ENCODE results near the gene DENND4B. TPM values are rescaled to one million over a fixed set of nuclear protein-coding genes. Genes with fewer than 3 reads are reported as not detected.

The DENND4B gene
- total RNA-seq, 1 donor from 2014 or later = 44.6 TPM

- H3K36me3 ChIP-seq = peaks cover 72% of the 10 kb centered on the region
- no peak for TF ChIP-seq CTCF (IDR thresholded peaks at IDR 0.05; ENCODE audit: borderline replicate concordance)
- H3K27me3 ChIP-seq (ENCODE audit: low read depth) = no peaks in the 10 kb centered on the region
- no peak overlapping the region for H3K27ac ChIP-seq (replicated peaks)
- DNase-seq = no peak
- peaks cover 30% of the 10 kb centered on the region for H3K4me1 ChIP-seq
- no peak overlapping the region for H3K4me3 ChIP-seq
- intact Hi-C loops (cut with micrococcal nuclease) = no loop called here
- H3K9me3 ChIP-seq (replicated peaks) = no peaks in the 10 kb centered on the region
Measured at GRCh38 chr1:153951183-153951582, 4.7 kb upstream of the DENND4B start.

- no peak for TF ChIP-seq CTCF (IDR thresholded peaks at IDR 0.05; ENCODE audit: borderline replicate concordance)
- H3K4me3 ChIP-seq = peak overlapping the region; percentile 91
- H3K4me1 ChIP-seq = peaks cover 43% of the 10 kb centered on the region
- intact Hi-C loops (cut with micrococcal nuclease) = no loop called here
- peaks cover 54% of the 10 kb centered on the region for H3K36me3 ChIP-seq
- no peaks in the 10 kb centered on the region for H3K27me3 ChIP-seq (ENCODE audit: low read depth)
- H3K27ac ChIP-seq (replicated peaks) = peak overlapping the region; percentile 99
- DNase-seq = peak; percentile 91
- no peaks in the 10 kb centered on the region for H3K9me3 ChIP-seq (replicated peaks)
Measured at GRCh38 chr1:153945795-153946621, 510 bp downstream of the DENND4B start.

GRCh38 chr1:153945131-153945794 is 1.3 kb downstream of the DENND4B start:
- Histone ChIP-seq H3K36me3 (peaks cover 54% of the 10 kb centered on the region), H3K27me3 (ENCODE audit: low read depth) (no peaks in the 10 kb centered on the region), H3K4me3 (peak overlapping the region; percentile 91), H3K27ac (replicated peaks) (peak overlapping the region; percentile 99), H3K9me3 (replicated peaks) (no peaks in the 10 kb centered on the region), H3K4me1 (peaks cover 43% of the 10 kb centered on the region)
- DNase-seq = peak; percentile 69
- no peak for TF ChIP-seq CTCF (IDR thresholded peaks at IDR 0.05; ENCODE audit: borderline replicate concordance)
- intact Hi-C loops (cut with micrococcal nuclease) = no loop called here

- H3K36me3 ChIP-seq = peaks cover 54% of the 10 kb centered on the region
- H3K9me3 ChIP-seq (replicated peaks) = no peaks in the 10 kb centered on the region
- intact Hi-C loops (cut with micrococcal nuclease) = no loop called here
- H3K27me3 ChIP-seq (ENCODE audit: low read depth) = no peaks in the 10 kb centered on the region
- no peak for DNase-seq
- TF ChIP-seq CTCF (IDR thresholded peaks at IDR 0.05; ENCODE audit: borderline replicate concordance) = no peak
- H3K4me3 ChIP-seq = peak overlapping the region; percentile 91
- H3K27ac ChIP-seq (replicated peaks) = peak overlapping the region; percentile 99
- peaks cover 43% of the 10 kb centered on the region for H3K4me1 ChIP-seq
Measured at GRCh38 chr1:153944827-153945117, 1.7 kb downstream of the DENND4B start.

- Histone ChIP-seq H3K27ac (replicated peaks) (peak overlapping the region; percentile 99), H3K36me3 (peaks cover 54% of the 10 kb centered on the region), H3K27me3 (ENCODE audit: low read depth) (no peaks in the 10 kb centered on the region), H3K9me3 (replicated peaks) (no peaks in the 10 kb centered on the region), H3K4me1 (peaks cover 43% of the 10 kb centered on the region), H3K4me3 (peak overlapping the region; percentile 91)
- TF ChIP-seq CTCF (IDR thresholded peaks at IDR 0.05; ENCODE audit: borderline replicate concordance) = no peak
- intact Hi-C loops (cut with micrococcal nuclease) = no loop called here
- no peak for DNase-seq
Measured at GRCh38 chr1:153944005-153944826, 2.3 kb downstream of the DENND4B start.
